Measurements from ENCODE around the gene DTNBP1.

DTNBP1 gene

DNA sequence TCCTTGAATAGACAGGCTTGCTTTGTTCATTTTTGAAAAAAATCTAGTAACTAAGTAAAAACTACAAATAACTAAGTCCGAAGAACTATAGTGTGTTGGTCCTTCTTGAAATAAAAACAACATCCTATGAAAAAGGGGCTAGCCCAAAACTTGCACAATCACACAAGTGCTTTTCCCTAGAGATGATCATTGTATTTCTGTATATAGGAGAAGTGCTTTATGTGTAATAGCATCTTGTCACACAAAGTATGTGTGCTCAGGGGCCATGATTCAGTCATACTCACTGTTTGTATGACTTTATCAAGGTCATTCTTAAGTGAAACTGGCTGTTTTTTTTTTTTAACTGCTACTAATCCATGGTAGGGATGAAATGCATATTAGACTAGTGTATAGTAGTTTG, 179.8 kb downstream of the DTNBP1 start:
- peaks cover 16% of the 10 kb centered on the region for H3K4me1 ChIP-seq (ENCODE audit: control insufficient read depth, insufficient read depth, low read length)
- H3K9ac ChIP-seq (ENCODE audit: low read length), result no peak overlapping the region
- no peaks in the 10 kb centered on the region for H3K9me3 ChIP-seq (ENCODE audit: control insufficient read depth, low read length)
- H3K36me3 ChIP-seq (ENCODE audit: control insufficient read depth, insufficient read depth, low read length), result no peaks in the 10 kb centered on the region
- H3K27me3 ChIP-seq (ENCODE audit: control insufficient read depth, insufficient read depth, low read length), result no peaks in the 10 kb centered on the region
- no peak overlapping the region for H3K4me3 ChIP-seq (ENCODE audit: low read length)

DNA sequence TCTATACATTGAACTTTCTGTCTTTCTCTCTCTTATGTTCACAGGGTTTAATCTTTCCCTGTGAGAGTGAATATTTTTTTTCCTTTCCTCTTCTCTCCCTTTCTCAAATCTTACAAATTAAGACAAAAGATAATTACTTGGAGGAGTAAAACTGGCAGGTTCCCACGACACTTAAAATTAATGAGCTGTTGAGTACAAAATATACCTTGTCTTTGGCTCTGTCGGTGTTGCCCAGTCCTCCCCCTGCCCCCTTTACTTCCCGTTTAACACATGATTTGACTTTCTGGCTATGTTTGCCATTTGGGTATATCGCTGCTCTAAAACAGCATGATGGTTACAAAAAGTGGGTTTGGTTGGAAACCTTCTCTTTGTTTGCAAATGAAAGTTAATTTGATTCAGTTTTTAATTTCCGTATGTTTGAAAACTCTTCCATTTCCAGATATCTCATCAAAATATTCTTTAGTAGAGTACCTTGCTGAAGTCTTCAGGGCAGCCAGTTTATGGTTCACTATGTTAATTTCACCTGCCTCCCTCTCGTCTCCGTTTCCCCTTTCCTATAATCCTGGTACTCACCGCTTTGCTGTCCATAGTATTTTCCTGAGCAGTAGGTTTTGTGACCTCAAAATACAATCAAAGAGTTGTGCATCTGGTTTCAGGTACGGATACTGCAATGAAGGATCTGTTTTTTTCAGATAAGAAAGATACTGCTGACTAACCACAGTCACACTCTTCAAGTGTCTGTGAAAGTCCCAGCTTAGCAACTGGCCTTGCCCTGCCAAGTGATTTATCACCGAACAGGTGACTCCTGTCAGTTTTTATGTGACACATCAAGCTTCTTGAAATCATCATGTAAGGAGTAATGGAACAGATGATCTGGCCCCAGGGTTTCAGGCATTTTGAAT, 181.2 kb downstream of the DTNBP1 start:
- Histone ChIP-seq H3K4me3 (ENCODE audit: low read length) (no peak overlapping the region), H3K9ac (ENCODE audit: low read length) (no peak overlapping the region), H3K36me3 (ENCODE audit: control insufficient read depth, insufficient read depth, low read length) (no peaks in the 10 kb centered on the region), H3K4me1 (ENCODE audit: control insufficient read depth, insufficient read depth, low read length) (peaks cover 16% of the 10 kb centered on the region), H3K9me3 (ENCODE audit: control insufficient read depth, low read length) (no peaks in the 10 kb centered on the region), H3K27me3 (ENCODE audit: control insufficient read depth, insufficient read depth, low read length) (no peaks in the 10 kb centered on the region)

DNA sequence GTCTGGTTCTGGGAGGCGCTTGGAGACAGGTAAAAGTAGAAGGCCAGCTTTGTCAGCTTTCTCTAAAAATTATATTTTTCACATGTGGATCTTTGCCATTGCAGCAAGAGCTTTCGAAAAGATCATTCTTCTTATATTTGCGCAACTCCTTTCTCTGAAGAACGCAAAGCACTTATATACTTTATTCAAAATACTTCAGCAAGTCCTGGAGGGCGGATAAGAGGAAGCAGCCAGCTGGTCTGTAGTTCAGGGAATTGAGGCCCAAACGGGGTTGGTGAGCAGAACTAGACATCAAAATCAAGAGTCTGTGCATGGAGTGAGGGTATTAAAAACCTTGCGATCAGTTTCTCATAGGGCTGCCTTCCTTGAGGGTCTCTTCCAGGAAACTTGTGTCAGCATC, 182.3 kb downstream of the DTNBP1 start:
- Histone ChIP-seq H3K9ac (ENCODE audit: low read length) (no peak overlapping the region), H3K4me3 (ENCODE audit: low read length) (no peak overlapping the region), H3K9me3 (ENCODE audit: control insufficient read depth, low read length) (no peaks in the 10 kb centered on the region), H3K27me3 (ENCODE audit: control insufficient read depth, insufficient read depth, low read length) (no peaks in the 10 kb centered on the region), H3K36me3 (ENCODE audit: control insufficient read depth, insufficient read depth, low read length) (no peaks in the 10 kb centered on the region), H3K4me1 (ENCODE audit: control insufficient read depth, insufficient read depth, low read length) (peaks cover 20% of the 10 kb centered on the region)

DNA sequence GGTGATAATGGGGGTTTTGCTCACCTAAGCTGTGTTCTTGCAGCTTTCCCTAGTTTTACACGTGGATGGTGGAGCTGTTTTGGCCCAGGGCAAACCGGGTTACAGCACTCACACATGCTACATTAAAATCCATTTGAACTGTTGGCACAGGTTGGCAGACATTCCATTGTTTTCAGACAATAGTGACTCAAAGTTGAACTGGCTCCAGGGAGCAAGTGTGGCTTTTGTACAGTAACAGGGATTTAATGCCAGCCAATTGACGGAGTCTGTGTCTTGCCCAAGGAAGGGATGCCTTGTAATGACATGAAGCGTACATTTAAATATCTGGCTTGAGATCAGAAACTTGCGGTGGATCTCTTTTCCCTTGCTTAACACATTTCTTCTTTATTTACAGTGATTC, 183.1 kb downstream of the DTNBP1 start:
- H3K9me3 ChIP-seq (ENCODE audit: control insufficient read depth, low read length), result no peaks in the 10 kb centered on the region
- H3K9ac ChIP-seq (ENCODE audit: low read length), result no peak overlapping the region
- peaks cover 20% of the 10 kb centered on the region for H3K4me1 ChIP-seq (ENCODE audit: control insufficient read depth, insufficient read depth, low read length)
- no peaks in the 10 kb centered on the region for H3K36me3 ChIP-seq (ENCODE audit: control insufficient read depth, insufficient read depth, low read length)
- no peak overlapping the region for H3K4me3 ChIP-seq (ENCODE audit: low read length)
- H3K27me3 ChIP-seq (ENCODE audit: control insufficient read depth, insufficient read depth, low read length), result no peaks in the 10 kb centered on the region

DNA sequence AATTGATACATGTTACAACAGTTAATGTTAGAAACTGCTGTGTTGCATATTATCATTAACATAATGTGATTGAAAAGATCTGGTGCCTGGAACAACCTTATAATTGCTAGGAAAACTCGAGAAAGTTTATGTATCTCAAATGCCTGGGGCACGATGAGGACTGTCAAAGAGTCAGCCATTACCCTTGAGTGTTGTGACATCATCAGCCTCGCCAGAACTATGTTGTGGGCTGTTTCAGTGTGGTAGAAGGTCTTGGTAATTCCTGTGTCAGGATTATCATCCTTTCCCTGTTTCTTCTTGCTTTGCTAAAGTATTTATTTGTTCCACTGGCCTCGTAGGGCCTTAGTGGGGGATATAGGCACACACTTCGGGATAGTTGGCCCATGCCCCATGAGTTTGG, 185.1 kb downstream of the DTNBP1 start:
- no peak overlapping the region for H3K9ac ChIP-seq (ENCODE audit: low read length)
- H3K36me3 ChIP-seq (ENCODE audit: control insufficient read depth, insufficient read depth, low read length), result no peaks in the 10 kb centered on the region
- no peaks in the 10 kb centered on the region for H3K9me3 ChIP-seq (ENCODE audit: control insufficient read depth, low read length)
- peaks cover 12% of the 10 kb centered on the region for H3K4me1 ChIP-seq (ENCODE audit: control insufficient read depth, insufficient read depth, low read length)
- no peaks in the 10 kb centered on the region for H3K27me3 ChIP-seq (ENCODE audit: control insufficient read depth, insufficient read depth, low read length)
- no peak overlapping the region for H3K4me3 ChIP-seq (ENCODE audit: low read length)

DNA sequence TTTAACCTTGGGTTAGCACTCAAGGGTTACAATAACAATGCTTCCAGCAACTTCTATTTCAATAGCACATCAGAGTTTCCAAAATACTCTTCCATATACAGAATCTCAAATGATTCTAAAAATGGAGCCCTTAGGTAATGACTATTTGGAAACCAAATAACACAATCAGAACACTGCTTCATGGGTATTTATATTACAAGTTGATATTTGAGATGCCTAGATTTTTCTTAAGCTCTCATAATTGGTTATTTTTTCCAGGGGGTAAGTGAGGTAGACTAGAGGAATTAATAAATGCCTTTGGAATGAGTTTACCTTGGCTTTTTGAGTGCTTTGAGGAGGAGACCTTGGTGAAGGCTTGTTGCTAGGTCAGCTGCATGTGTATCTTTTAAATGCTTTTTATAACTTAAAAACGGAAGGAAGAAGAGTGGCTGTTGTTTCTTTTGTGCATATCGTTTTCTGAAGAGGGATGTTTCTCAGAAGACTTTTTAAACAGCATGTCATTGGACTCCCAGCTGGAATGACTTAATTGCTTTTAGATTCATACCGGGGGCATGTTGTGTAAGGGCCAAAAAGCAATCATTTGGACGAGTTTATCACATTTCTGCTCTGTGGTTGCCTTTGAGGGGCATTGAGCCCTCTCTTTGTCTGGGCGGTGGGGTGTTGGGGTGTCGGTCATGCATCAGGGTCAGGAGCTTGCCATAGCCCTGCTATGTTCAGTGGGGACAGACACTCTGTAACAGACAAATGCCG, 186.0 kb downstream of the DTNBP1 start:
- Histone ChIP-seq H3K9ac (ENCODE audit: low read length) (no peak overlapping the region), H3K4me3 (ENCODE audit: low read length) (no peak overlapping the region), H3K9me3 (ENCODE audit: control insufficient read depth, low read length) (no peaks in the 10 kb centered on the region), H3K27me3 (ENCODE audit: control insufficient read depth, insufficient read depth, low read length) (no peaks in the 10 kb centered on the region), H3K36me3 (ENCODE audit: control insufficient read depth, insufficient read depth, low read length) (no peaks in the 10 kb centered on the region), H3K4me1 (ENCODE audit: control insufficient read depth, insufficient read depth, low read length) (peaks cover 12% of the 10 kb centered on the region)

DNA sequence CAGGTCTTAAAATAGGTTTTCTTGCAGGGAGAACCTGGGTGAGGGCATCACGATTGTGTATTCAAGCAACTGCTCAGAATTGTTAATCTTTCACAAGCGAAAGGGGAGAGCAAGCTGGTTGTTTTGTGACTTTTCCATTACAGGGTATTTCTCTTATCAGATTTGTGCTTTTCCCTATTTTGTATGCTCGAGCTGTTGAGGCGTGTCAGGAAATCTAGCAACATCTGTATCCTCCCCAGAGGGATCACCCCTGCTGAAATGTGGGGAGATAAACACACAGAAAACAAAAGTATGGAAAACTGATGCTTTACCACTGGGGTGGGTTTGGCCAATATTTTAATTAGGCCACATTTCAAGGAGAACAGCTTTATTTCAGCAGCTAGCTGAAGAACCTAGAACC, 187.0 kb downstream of the DTNBP1 start:
- H3K4me3 ChIP-seq (ENCODE audit: low read length), result no peak overlapping the region
- no peaks in the 10 kb centered on the region for H3K36me3 ChIP-seq (ENCODE audit: control insufficient read depth, insufficient read depth, low read length)
- H3K9ac ChIP-seq (ENCODE audit: low read length), result no peak overlapping the region
- H3K4me1 ChIP-seq (ENCODE audit: control insufficient read depth, insufficient read depth, low read length), result peaks cover 12% of the 10 kb centered on the region
- H3K9me3 ChIP-seq (ENCODE audit: control insufficient read depth, low read length), result no peaks in the 10 kb centered on the region
- H3K27me3 ChIP-seq (ENCODE audit: control insufficient read depth, insufficient read depth, low read length), result no peaks in the 10 kb centered on the region

DNA sequence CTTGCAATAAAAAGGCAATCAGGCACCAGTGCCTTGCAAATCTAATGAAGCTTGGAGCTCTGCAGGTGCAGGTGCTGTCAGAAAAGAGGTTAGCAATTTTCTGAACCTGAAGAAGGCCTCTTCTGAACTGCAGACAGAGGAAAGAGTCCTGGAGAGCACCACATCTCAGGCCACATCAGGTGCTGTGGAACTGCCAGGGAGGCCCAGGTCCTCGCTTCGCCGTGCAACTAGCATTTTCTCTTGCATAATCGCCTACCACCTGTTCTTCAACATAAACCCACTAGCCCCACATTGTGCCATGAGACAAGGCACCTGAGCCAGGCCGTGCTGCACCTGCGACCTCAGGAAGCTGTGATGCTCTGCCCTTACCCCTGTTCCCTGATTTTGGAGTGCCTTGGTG, 187.6 kb downstream of the DTNBP1 start:
- H3K27me3 ChIP-seq (ENCODE audit: control insufficient read depth, insufficient read depth, low read length), result no peaks in the 10 kb centered on the region
- H3K9ac ChIP-seq (ENCODE audit: low read length), result no peak overlapping the region
- H3K4me1 ChIP-seq (ENCODE audit: control insufficient read depth, insufficient read depth, low read length), result peaks cover 11% of the 10 kb centered on the region
- no peaks in the 10 kb centered on the region for H3K9me3 ChIP-seq (ENCODE audit: control insufficient read depth, low read length)
- no peak overlapping the region for H3K4me3 ChIP-seq (ENCODE audit: low read length)
- no peaks in the 10 kb centered on the region for H3K36me3 ChIP-seq (ENCODE audit: control insufficient read depth, insufficient read depth, low read length)

DNA sequence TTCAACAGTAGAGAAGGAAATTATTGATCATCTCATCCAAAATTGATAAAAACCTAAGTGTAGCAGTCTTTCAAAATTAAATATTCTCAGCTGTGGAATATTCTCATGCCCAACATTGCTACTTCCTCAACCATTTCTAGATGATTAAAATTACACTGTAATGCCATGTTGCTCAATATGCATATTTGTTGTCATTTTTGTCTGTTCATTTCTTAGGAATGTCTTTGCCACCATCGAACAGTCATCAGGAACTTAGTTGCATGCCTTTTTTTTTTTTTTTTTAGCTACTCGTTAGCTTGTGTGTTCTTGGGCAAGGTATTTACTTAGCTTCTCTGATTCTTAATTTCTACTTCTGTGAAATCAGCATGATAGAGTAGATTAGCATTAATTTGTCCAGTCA, 188.6 kb downstream of the DTNBP1 start:
- Histone ChIP-seq H3K9ac (ENCODE audit: low read length) (no peak overlapping the region), H3K4me1 (ENCODE audit: control insufficient read depth, insufficient read depth, low read length) (peaks cover 3% of the 10 kb centered on the region), H3K9me3 (ENCODE audit: control insufficient read depth, low read length) (no peaks in the 10 kb centered on the region), H3K36me3 (ENCODE audit: control insufficient read depth, insufficient read depth, low read length) (no peaks in the 10 kb centered on the region), H3K27me3 (ENCODE audit: control insufficient read depth, insufficient read depth, low read length) (no peaks in the 10 kb centered on the region), H3K4me3 (ENCODE audit: low read length) (no peak overlapping the region)

DNA sequence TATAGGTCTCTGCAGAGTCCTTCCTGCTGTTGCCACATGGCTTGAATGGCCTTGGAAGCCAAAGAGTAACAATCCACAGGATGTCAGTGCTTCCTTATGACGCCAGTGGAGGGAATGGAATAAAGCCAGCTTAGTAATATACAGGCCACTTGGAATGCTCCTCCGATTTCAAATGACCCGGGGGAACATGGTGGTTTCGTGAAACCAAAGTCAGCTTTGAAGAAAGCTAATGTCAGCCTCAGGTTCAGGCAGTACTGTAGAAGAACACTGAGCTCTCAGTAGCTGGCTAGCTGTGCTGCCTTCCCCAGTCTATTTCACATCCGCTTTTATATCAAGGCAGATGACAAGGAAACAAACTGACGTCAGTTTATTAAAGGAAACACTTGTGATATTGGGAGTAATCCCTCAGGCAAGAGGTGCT, 189.1 kb downstream of the DTNBP1 start:
- H3K4me1 ChIP-seq (ENCODE audit: control insufficient read depth, insufficient read depth, low read length), result peaks cover 3% of the 10 kb centered on the region
- H3K9ac ChIP-seq (ENCODE audit: low read length), result no peak overlapping the region
- no peaks in the 10 kb centered on the region for H3K36me3 ChIP-seq (ENCODE audit: control insufficient read depth, insufficient read depth, low read length)
- no peaks in the 10 kb centered on the region for H3K27me3 ChIP-seq (ENCODE audit: control insufficient read depth, insufficient read depth, low read length)
- no peak overlapping the region for H3K4me3 ChIP-seq (ENCODE audit: low read length)
- no peaks in the 10 kb centered on the region for H3K9me3 ChIP-seq (ENCODE audit: control insufficient read depth, low read length)

DNA sequence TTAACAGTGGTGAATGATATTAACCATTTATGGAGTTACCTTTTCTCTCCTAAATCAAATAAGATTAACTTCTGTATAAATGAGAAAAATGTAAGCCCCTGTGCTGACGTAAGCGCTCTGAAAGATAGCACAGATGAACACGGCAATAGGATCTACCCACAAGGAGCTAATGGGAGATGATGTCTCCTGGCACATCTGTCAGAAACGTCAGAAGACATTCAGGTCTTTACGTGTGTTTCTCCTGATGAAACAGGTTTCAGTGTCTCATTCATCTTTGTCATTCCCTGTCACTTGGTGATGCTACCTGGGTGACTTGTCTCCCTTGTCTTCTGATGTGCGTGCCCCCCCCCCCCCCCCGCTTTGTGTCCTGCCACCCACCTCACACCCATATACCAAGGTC, 189.7 kb downstream of the DTNBP1 start:
- Histone ChIP-seq H3K4me1 (ENCODE audit: control insufficient read depth, insufficient read depth, low read length) (peaks cover 3% of the 10 kb centered on the region), H3K27me3 (ENCODE audit: control insufficient read depth, insufficient read depth, low read length) (no peaks in the 10 kb centered on the region), H3K4me3 (ENCODE audit: low read length) (no peak overlapping the region), H3K36me3 (ENCODE audit: control insufficient read depth, insufficient read depth, low read length) (no peaks in the 10 kb centered on the region), H3K9ac (ENCODE audit: low read length) (no peak overlapping the region), H3K9me3 (ENCODE audit: control insufficient read depth, low read length) (no peaks in the 10 kb centered on the region)
